Left ventricle myocardium inferior (tissue), 1 donor: ENCODE measurements around the gene AHCYL1. TPM values are rescaled to one million over a fixed set of nuclear protein-coding genes. Genes with fewer than 3 reads are reported as not detected.
"Not testable (repeated sequence)": the region's sequence is repeated elsewhere in the genome, so short reads cannot be mapped to it uniquely, and the experiment has no call there.

ENCODE experiments used
- DNase-seq: peaks from one replicate; pipeline ENCODE4 v3.0.0-alpha.2; 2020
- H3K27ac ChIP-seq: fragments of 200-600 bp; replicated peaks from 2 replicates; pipeline ENCODE4 v1.8.0; 2021
- H3K27me3 ChIP-seq: fragments of 200-600 bp; 2 replicates; pipeline ENCODE4 v1.8.0; 2021; ENCODE audit warnings: low read depth
- H3K36me3 ChIP-seq: fragments of 200-600 bp; 2 replicates; pipeline ENCODE4 v1.8.0; 2021
- H3K4me1 ChIP-seq: fragments of 200-600 bp; 2 replicates; pipeline ENCODE4 v1.8.0; 2021
- H3K4me3 ChIP-seq: fragments of 200-600 bp; 2 replicates; pipeline ENCODE4 v1.8.0; 2021; ENCODE audit warnings: mild to moderate bottlenecking, moderate library complexity
- H3K9me3 ChIP-seq: fragments of 200-600 bp; replicated peaks from 2 replicates; pipeline ENCODE4 v1.8.0; 2021
- CTCF ChIP-seq: fragments of 200-600 bp; IDR thresholded peaks from 2 replicates; pipeline ENCODE4 v1.8.0; 2021; ENCODE audit warnings: antibody characterized with exemption, mild to moderate bottlenecking, borderline replicate concordance
- intact Hi-C: fragments of 100-400 bp; cut with micrococcal nuclease; formaldehyde crosslinking; loops from one replicate; pipeline ENCODE4 v1.11.0; 2022
- total RNA-seq: library from RNA; stranded (reverse); fragmentation: NEBNext Ultra II Directional; extraction: Animal tissue kit (Norgen Biotek cat#: 25700); gene quantifications from one replicate; pipeline ENCODE4 v1.2.1, GENCODE V29; 2021
- donor health status: DM: no; HTN: yes; CAD: no; lungs with severe emphysema.

Gene AHCYL1
- total RNA-seq, 1 donor from 2014 or later = 45.2 TPM

- no peak overlapping the region for H3K27ac ChIP-seq
- H3K4me3 ChIP-seq = no peak overlapping the region
- H3K4me1 ChIP-seq = no peaks in the 10 kb centered on the region
- H3K36me3 ChIP-seq = peaks cover 52% of the 10 kb centered on the region
- H3K27me3 ChIP-seq = no peaks in the 10 kb centered on the region
- no peak for DNase-seq
- no peaks in the 10 kb centered on the region for H3K9me3 ChIP-seq
- intact Hi-C loops = no loop called here
- TF ChIP-seq CTCF = no peak
These were observed 40.0 kb downstream of the AHCYL1 start for GRCh38 chr1:110024613-110025012.

GRCh38 chr1:110030687-110031086 is 46.1 kb downstream of the AHCYL1 start:
- peaks cover 17% of the 10 kb centered on the region for H3K4me1 ChIP-seq
- DNase-seq, H3K27me3 ChIP-seq, H3K9me3 ChIP-seq, H3K36me3 ChIP-seq, intact Hi-C loops: not testable (repeated sequence)
- peak overlapping the region; percentile 22 for H3K4me3 ChIP-seq
- peak overlapping the region; percentile 14 for H3K27ac ChIP-seq

GRCh38 chr1:110032327-110032726 is 47.8 kb downstream of the AHCYL1 start:
- H3K4me3 ChIP-seq = no peak overlapping the region
- H3K4me1 ChIP-seq = peaks cover 28% of the 10 kb centered on the region
- no peaks in the 10 kb centered on the region for H3K27me3 ChIP-seq
- DNase-seq = no peak
- TF ChIP-seq CTCF = no peak
- no peak overlapping the region for H3K27ac ChIP-seq
- H3K36me3 ChIP-seq = no peaks in the 10 kb centered on the region
- H3K9me3 ChIP-seq = no peaks in the 10 kb centered on the region
- intact Hi-C loops = no loop called here

GRCh38 chr1:110033421-110033820 is 48.9 kb downstream of the AHCYL1 start:
- Histone ChIP-seq H3K4me1 (peaks cover 28% of the 10 kb centered on the region), H3K27ac (no peak overlapping the region), H3K27me3 (no peaks in the 10 kb centered on the region), H3K9me3 (no peaks in the 10 kb centered on the region), H3K4me3 (no peak overlapping the region), H3K36me3 (peaks cover 6% of the 10 kb centered on the region)
- TF ChIP-seq CTCF = no peak
- DNase-seq = no peak
- intact Hi-C loops = no loop called here

- Histone ChIP-seq H3K27me3 (no peaks in the 10 kb centered on the region), H3K36me3 (peaks cover 13% of the 10 kb centered on the region), H3K27ac (peak overlapping the region; percentile 95), H3K9me3 (no peaks in the 10 kb centered on the region), H3K4me3 (peak overlapping the region; percentile 98), H3K4me1 (peaks cover 28% of the 10 kb centered on the region)
- no peak for DNase-seq
- intact Hi-C loops = no loop called here
- no peak for TF ChIP-seq CTCF
These were observed 49.5 kb downstream of the AHCYL1 start for GRCh38 chr1:110034040-110034450.

- peak within 1 kb of the TSS; percentile 98 for H3K4me3 ChIP-seq
- peak; percentile 90 for DNase-seq
- intact Hi-C loops = no loop called here
- TF ChIP-seq CTCF = no peak
- H3K4me1 ChIP-seq = peaks cover 28% of the 10 kb centered on the region
- no peaks in the 10 kb centered on the region for H3K9me3 ChIP-seq
- H3K36me3 ChIP-seq = peaks cover 18% of the 10 kb centered on the region
- no peaks in the 10 kb centered on the region for H3K27me3 ChIP-seq
- H3K27ac ChIP-seq = peak within 1 kb of the TSS; percentile 95
These were observed 50.1 kb downstream of the AHCYL1 start, which contains the start of gene STRIP1 for GRCh38 chr1:110034451-110035235. STRIP1 (plus strand) TSS chr1:110034624; CDS start chr1:110034638, 14 bp downstream.
